ENCODE results near the gene TP53I3. TPM values are rescaled to one million over a fixed set of nuclear protein-coding genes. Genes with fewer than 3 reads are reported as not detected.

TP53I3 gene
- total RNA-seq, 1 experiment from 2014 or later, result 48.1 TPM

DNA sequence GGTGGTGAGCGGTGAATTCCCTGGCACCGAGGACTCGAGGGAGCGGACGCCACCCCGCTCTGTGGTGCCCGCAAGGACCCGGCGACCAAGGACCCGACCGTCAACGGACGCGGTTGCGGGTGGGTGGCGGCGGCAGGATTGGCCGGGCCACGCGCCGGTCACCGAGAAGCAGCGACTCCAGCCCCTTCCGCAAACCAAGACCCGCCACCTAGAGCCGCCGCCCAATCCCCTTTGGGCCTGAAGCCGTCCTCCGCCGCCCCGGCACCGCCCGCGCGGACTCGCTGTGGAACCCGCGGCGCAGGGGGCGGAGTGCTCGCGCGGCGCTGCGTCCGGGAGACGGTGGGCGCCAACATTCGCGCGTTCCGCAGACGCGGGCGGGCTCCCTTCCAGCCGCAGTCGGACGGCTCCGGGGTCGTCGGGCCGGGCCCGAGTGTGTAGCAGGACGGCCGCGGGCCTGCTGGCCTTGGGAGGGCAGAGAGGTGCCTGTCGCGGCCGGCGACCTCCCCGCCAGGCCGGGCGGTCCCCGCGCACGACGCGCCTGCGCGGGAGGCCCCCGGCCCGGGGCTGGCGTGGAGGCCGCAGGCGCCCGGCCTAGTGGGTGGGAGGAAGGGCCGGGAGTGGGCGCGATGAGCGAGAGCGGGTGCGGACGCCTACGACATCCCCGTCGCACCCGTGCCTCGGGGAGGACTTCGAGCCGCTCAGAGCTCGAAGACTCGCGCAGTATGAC lies 38.7 kb upstream of the TP53I3 start, which contains the start of the genes FAM228B and PFN4:
TSS of gene FAM228B (plus strand) at position 275 of the 727 bp plus-strand sequence. CDS start 893 bp downstream, outside the sequence.
TSS of gene PFN4 (minus strand) at position 140 of the 727 bp plus-strand sequence. CDS start 799 bp downstream, outside the sequence.
- no peaks in the 10 kb centered on the region for H3K79me1 ChIP-seq (ENCODE audit: insufficient read depth, low read depth, low read length, poor library complexity, severe bottlenecking)
- H3K36me3 Mint-ChIP-seq (ENCODE audit: insufficient read depth in 1 of 3, low read depth in 3 of 3), result no peaks in the 10 kb centered on the region; a peak in 2 of 7 replicates
- peak within 1 kb of the TSS; percentile 49 for H3K18ac ChIP-seq (ENCODE audit: insufficient read length, low read depth, low read length)
- H3K27ac ChIP-seq (ENCODE audit: insufficient read length, low read depth, low read length), result no peak within 1 kb of the TSS
- no peak within 1 kb of the TSS; the same call in 1 of the 2 replicates for H2BK15ac ChIP-seq (ENCODE audit: low read depth, low read length)
- H3K27me3 ChIP-seq (ENCODE audit: insufficient read depth, low read length), result peaks cover 3% of the 10 kb centered on the region; the same call in 1 of the 2 replicates
- H2BK120ac ChIP-seq (ENCODE audit: low read depth, low read length, poor library complexity, severe bottlenecking), result no peak within 1 kb of the TSS
- H3T11ph ChIP-seq (ENCODE audit: low read length), result no peak within 1 kb of the TSS
- no peaks in the 10 kb centered on the region for H3K79me2 ChIP-seq (ENCODE audit: insufficient read depth, low read length)
- H3K9me3 ChIP-seq (ENCODE audit: control insufficient read depth, low read depth, low read length), result no peaks in the 10 kb centered on the region
- no peak within 1 kb of the TSS for H4K8ac ChIP-seq (replicated peaks; ENCODE audit: insufficient read length, low read depth, low read length)
- no peak within 1 kb of the TSS for H3K56ac ChIP-seq (ENCODE audit: insufficient read length, low read depth, low read length)
- H2BK12ac ChIP-seq (ENCODE audit: insufficient read length, low read depth, low read length), result no peak within 1 kb of the TSS
- H4K20me1 ChIP-seq (ENCODE audit: control insufficient read depth, insufficient read depth, insufficient read length), result no peaks in the 10 kb centered on the region
- peak within 1 kb of the TSS; percentile 79 for H3K14ac ChIP-seq (ENCODE audit: insufficient read depth, low read length)
- H2BK5ac ChIP-seq (ENCODE audit: insufficient read length, low read length), result no peak within 1 kb of the TSS
- peak within 1 kb of the TSS; percentile 42 for H3K9ac ChIP-seq (ENCODE audit: extremely low read depth, insufficient read length, low read length)
- H3K4me1 Mint-ChIP-seq, result peaks cover 22 to 24% of the 10 kb centered on the region in 2 experiments
- H3K27ac Mint-ChIP-seq, result no peak within 1 kb of the TSS
- H2BK20ac ChIP-seq (ENCODE audit: low read depth, low read length, poor library complexity, severe bottlenecking), result no peak within 1 kb of the TSS
- no peak within 1 kb of the TSS for H2AFZ ChIP-seq (ENCODE audit: low read length)
- H4K91ac ChIP-seq (ENCODE audit: insufficient read length, low read depth, low read length), result no peak within 1 kb of the TSS
- H2AK5ac ChIP-seq (ENCODE audit: insufficient read length, low read length), result no peak within 1 kb of the TSS
- no peak within 1 kb of the TSS for H3K23ac ChIP-seq (ENCODE audit: insufficient read length, low read depth, low read length)
- peaks cover 2% of the 10 kb centered on the region; the same call in 1 of the 2 replicates for H3K4me1 ChIP-seq (ENCODE audit: insufficient read depth, low read length)
- no CpG with 5 or more reads among the region's 103 CpGs for WGBS (ENCODE audit: extremely low coverage, insufficient read length, low lambda C conversion rate)
- peak within 1 kb of the TSS; percentile 75 to 83 for H3K4me3 Mint-ChIP-seq
- DNase-seq, result peak; percentile 83
- H3K23me2 ChIP-seq (ENCODE audit: insufficient read length, low read depth, low read length, poor library complexity, severe bottlenecking), result peaks cover 4% of the 10 kb centered on the region
- no peak within 1 kb of the TSS for H3K4ac ChIP-seq (ENCODE audit: low read depth, low read length)
- H3K27me3 Mint-ChIP-seq (ENCODE audit: low read depth), result no peaks in the 10 kb centered on the region; the same call in 1 of the 2 replicates
- TF ChIP-seq, protein P1, sequence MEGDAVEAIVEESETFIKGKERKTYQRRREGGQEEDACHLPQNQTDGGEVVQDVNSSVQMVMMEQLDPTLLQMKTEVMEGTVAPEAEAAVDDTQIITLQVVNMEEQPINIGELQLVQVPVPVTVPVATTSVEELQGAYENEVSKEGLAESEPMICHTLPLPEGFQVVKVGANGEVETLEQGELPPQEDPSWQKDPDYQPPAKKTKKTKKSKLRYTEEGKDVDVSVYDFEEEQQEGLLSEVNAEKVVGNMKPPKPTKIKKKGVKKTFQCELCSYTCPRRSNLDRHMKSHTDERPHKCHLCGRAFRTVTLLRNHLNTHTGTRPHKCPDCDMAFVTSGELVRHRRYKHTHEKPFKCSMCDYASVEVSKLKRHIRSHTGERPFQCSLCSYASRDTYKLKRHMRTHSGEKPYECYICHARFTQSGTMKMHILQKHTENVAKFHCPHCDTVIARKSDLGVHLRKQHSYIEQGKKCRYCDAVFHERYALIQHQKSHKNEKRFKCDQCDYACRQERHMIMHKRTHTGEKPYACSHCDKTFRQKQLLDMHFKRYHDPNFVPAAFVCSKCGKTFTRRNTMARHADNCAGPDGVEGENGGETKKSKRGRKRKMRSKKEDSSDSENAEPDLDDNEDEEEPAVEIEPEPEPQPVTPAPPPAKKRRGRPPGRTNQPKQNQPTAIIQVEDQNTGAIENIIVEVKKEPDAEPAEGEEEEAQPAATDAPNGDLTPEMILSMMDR (conservative IDR thresholded peaks at IDR 0.05), result no peak
- no peaks in the 10 kb centered on the region; a peak in 1 of 5 replicates for H3K9me3 Mint-ChIP-seq
- H3K4me2 ChIP-seq (ENCODE audit: insufficient read depth, insufficient read length, low read length), result peak within 1 kb of the TSS; percentile 63
- H4K5ac ChIP-seq (ENCODE audit: insufficient read length, low read depth, low read length), result no peak within 1 kb of the TSS

All from H9 (cell line).